HUES64 (cell line): ENCODE results near the gene CHST12.
"Not testable (repeated sequence)": the region's sequence is repeated elsewhere in the genome, so short reads cannot be mapped to it uniquely, and the experiment has no call there.

ENCODE experiments used
- H3K27ac ChIP-seq: 2 replicates; pipeline ENCODE4 v1.7.0; 2013; ENCODE audit warnings: low read depth, low read length, inconsistent platforms
- H3K27me3 ChIP-seq: 2 replicates; pipeline ENCODE4 v1.6.1; 2013; ENCODE audit warnings: mild to moderate bottlenecking, low read length; ENCODE audit not compliant: insufficient read depth
- H3K36me3 ChIP-seq: 2 replicates; pipeline ENCODE4 v1.6.1; 2013; ENCODE audit warnings: mild to moderate bottlenecking, low read length; ENCODE audit not compliant: insufficient read depth
- H3K4me1 ChIP-seq: 2 replicates; pipeline ENCODE4 v1.6.1; 2013; ENCODE audit warnings: mild to moderate bottlenecking, low read length, moderate library complexity; ENCODE audit not compliant: insufficient read depth
- H3K4me3 ChIP-seq: 2 replicates; pipeline ENCODE4 v1.5.1; 2013; ENCODE audit warnings: mild to moderate bottlenecking, low read length, moderate library complexity
- H3K9ac ChIP-seq: 2 replicates; pipeline ENCODE4 v1.6.1; 2013; ENCODE audit warnings: mild to moderate bottlenecking, low read depth, low read length
- H3K9me3 ChIP-seq: 2 replicates; pipeline ENCODE4 v1.6.1; 2013; ENCODE audit warnings: low read depth, low read length; ENCODE audit not compliant: insufficient read depth
- WGBS: fragments of 150-250, 120-280 bp; methylation state at CpG from one replicate; pipeline ENCODE4 v1.1.7; 2013; ENCODE audit warnings: missing lambda C conversion rate; 5-methylcytosine and 5-hydroxymethylcytosine counted together

Gene CHST12

DNA sequence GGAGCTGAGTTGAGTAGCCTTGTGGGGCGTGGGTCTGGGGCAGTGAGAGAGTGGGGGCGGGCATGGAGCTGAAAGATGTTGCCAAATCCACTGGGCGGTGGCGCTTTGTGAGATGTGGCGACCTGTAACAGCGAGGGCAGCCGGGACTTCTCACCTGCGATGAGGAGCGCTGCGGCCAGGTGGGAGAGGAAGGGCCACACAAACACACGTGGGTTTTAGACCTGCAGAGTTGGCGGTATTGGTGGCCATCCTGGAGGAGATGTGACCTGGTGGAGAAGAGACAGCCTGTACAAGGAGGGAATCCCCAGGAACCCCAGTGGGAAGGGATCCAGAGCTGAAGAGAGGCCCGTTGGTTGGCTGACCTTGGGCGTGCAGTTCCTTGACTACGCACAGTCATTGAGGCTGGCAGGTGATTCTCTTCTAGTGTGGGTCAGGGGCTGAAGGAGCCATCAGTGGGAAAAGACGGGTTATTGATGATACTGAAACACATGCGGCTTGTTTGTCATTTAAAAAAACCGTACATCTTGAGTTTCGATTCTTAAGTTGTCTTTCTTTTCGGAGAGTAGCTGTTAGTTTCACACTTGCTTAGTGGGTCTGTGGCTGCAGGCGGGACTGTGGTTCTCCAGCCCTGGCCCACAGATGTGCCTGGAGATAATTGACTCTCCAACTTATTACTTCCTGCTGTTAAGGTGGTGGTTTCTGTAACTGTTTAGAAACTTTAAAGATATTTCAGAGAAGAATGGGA lies 2.4 kb downstream of the CHST12 start:
- Histone ChIP-seq H3K4me1 (no peaks in the 10 kb centered on the region), H3K36me3 (no peaks in the 10 kb centered on the region), H3K27ac (no peak overlapping the region), H3K9me3 (no peaks in the 10 kb centered on the region), H3K27me3 (no peaks in the 10 kb centered on the region), H3K9ac (no peak overlapping the region), H3K4me3 (no peak overlapping the region)
- WGBS, result 92% methylated on average over 21 of the region's 21 CpGs

DNA sequence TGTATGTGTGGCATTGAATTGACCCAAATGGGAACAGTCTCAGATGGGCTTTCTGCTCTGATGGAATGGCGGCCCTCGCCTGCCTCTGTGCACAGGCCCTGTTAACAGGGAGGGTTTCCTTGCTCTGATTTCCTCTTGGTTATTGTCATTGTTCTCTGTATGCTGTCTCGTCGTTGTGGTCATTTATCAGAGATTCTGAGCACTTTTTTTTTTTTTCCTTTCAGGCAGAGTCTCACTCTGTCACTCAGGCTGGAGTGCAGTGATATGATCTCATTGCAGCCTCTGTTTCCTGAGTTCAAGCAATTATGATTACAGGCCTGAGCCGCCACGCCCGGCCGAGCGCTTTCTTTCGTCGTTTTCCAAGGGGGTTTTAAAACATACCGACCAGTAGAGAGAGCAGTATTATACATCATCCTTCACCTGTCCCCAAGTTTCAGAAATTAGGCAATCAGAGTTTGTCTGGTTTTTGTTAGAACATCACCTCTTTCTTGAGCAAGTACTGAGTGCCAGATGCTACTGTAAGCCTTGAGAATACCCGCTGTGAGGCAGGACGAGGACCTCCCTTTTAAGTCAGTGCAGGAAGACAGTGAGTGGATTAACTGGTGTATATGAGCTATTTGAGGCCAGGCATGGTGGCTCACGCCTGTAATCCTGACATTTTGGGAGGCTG lies 6.5 kb downstream of the CHST12 start:
- peaks cover 2% of the 10 kb centered on the region; the same call in 1 of the 2 replicates for H3K4me1 ChIP-seq

DNA sequence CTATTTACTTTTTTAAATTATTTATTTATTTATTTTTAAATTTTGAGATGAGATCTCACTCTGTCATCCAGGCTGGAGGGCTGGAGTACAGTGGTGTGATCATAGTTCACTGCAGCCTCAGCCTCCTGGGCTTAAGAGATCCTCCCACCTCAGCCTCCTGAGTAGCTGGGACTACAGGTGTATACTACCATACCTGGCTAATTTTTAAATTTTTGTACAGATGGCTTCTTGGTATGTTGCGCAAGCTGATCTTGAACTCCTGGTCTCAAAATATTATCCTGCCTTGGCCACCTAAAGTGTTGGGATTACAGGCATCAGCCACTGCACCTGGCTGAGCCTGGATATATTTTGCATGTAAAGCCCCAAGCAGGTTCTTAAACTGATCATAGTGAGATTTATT lies 7.6 kb downstream of the CHST12 start:
- no peak overlapping the region for H3K9ac ChIP-seq
- H3K9me3 ChIP-seq, result no peaks in the 10 kb centered on the region
- H3K36me3 ChIP-seq, result no peaks in the 10 kb centered on the region
- H3K27ac ChIP-seq, result no peak overlapping the region
- peaks cover 4% of the 10 kb centered on the region; the same call in 1 of the 2 replicates for H3K4me1 ChIP-seq
- H3K27me3 ChIP-seq, result no peaks in the 10 kb centered on the region
- H3K4me3 ChIP-seq, result no peak overlapping the region
- 95% methylated on average over 1 of the region's 1 CpG for WGBS

More for the DNA sequence above, 6.5 kb downstream of the CHST12 start:
- Histone ChIP-seq H3K36me3 (no peaks in the 10 kb centered on the region), H3K27me3 (no peaks in the 10 kb centered on the region), H3K27ac (no peak overlapping the region), H3K9ac (0 out of 2 replicates have a peak overlapping the region, but pooled peaks have one; percentile 4), H3K4me3 (no peak overlapping the region), H3K9me3 (no peaks in the 10 kb centered on the region)
- 92% methylated on average over 15 of the region's 15 CpGs for WGBS

DNA sequence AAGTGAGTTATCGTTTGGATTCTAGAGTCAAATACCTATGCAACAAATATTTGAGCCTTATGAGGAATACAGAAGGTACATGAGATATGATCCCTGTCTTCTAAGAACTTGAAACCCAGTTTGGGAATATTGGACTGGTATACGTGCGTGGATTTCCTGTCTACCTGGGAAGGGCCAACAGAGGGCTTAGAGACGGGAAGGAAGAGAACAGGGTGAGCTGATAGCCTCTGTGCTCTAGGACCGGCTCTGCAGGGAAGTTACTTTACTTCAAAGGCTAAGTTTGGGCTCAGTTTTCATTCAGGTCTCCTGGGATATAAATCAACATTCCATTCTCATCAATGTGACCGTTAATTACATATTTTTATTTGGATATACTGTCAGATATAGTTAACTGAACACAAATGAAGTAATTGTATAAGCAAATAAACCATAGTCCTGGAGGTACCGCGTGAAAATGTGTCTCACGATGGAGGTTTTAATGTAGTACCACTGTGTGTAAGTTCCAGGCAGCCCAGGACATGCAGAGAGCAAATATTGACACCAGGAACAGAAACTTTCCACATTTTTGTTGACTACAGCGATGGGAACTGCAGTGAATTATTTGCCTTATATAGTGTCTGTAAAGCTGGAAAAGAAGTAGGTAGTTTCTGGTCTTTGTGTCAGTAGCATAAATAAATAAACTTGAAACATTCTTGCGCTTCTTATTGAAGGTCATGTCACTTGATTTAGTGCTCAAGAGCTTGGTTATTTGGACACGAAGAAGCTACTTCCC lies 8.6 kb downstream of the CHST12 start:
- Histone ChIP-seq H3K9ac (no peak overlapping the region), H3K36me3 (no peaks in the 10 kb centered on the region), H3K27ac (no peak overlapping the region), H3K4me3 (no peak overlapping the region), H3K27me3 (no peaks in the 10 kb centered on the region), H3K4me1 (peaks cover 8% of the 10 kb centered on the region; the same call in 1 of the 2 replicates), H3K9me3 (no peaks in the 10 kb centered on the region)
- 90% methylated on average over 11 of the region's 12 CpGs for WGBS

DNA sequence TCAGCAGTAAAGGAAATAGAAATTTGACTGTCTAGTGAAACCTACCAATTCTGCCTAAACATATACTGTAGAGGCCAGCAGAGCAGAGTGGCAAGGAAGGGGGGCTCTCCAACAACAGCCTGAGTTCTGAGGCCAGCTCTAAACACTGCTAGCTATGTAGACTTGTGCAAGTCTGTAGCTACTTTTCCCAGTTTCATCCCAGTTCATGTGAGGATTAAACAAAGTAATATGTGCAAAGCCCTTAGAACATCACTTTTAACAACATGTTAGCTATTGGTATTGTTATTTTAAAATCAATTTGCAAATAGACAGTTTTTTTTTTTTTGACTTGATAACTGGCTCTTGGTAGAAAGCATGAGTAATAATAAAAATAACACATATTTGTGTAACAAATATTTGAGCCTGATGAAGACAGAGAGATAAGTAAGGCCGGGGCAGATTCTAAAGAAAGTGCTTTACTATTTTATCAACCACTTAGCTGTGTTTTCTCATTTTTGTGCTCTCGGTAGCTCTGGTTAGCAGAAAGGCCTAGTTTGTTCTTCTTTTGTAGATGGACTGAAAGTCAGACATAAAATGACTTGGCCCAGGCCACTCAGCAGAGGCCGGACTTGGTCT lies 9.3 kb downstream of the CHST12 start:
- Histone ChIP-seq H3K4me3 (no peak overlapping the region), H3K4me1 (peaks cover 8% of the 10 kb centered on the region; the same call in 1 of the 2 replicates), H3K36me3 (no peaks in the 10 kb centered on the region), H3K9me3 (no peaks in the 10 kb centered on the region), H3K27me3 (no peaks in the 10 kb centered on the region), H3K9ac (no peak overlapping the region), H3K27ac (no peak overlapping the region)
- WGBS, result 91% methylated on average over 3 of the region's 3 CpGs

DNA sequence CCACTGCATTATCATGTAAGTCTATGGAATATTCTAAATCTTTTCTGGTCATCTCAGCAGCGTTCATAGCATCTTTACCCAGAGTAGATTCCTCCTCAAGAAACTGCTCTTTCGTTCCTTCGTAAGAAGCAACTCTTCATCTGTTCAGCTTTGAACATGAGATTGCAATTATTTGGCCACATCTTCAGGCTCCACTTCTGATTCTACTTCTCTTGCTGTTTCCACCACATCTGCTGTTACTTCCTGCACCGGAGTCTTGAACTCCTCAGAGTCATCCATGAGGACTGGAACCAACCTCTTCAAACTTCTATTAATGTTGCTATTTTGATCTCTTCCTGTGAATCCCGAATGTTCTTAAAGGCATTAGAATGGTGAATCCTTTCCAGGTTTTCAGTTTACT lies 12.7 kb downstream of the CHST12 start:
- Histone ChIP-seq H3K9ac (no peak overlapping the region), H3K4me3 (no peak overlapping the region), H3K4me1 (peaks cover 8% of the 10 kb centered on the region; the same call in 1 of the 2 replicates), H3K27ac (peak overlapping the region; percentile 71; the same call in 1 of the 2 replicates), H3K9me3 (no peaks in the 10 kb centered on the region), H3K27me3 (no peaks in the 10 kb centered on the region), H3K36me3 (no peaks in the 10 kb centered on the region)
- 95% methylated on average over 5 of the region's 5 CpGs for WGBS

DNA sequence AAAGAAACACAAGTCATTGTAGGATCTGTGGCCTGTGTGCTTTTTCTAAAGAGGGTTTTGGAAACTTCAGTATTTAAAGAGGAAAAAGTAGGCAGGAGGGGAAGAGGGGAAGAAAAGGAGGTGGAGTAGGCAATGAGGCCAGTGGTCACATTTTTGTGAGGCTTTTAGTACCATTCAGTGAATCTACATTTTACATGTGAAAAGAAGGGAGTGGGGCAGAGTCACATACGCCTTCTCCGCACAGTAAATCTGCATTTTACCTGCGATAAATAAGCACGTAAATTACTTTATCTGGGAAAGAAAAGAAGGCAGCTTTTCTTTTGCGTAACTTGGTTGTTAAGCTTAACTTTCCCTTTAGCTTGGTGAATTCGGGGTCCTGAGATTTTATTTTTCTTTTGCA lies 13.2 kb downstream of the CHST12 start:
- peaks cover 8% of the 10 kb centered on the region; the same call in 1 of the 2 replicates for H3K4me1 ChIP-seq
- no peak overlapping the region for H3K9ac ChIP-seq
- H3K27ac ChIP-seq, result peak overlapping the region; percentile 71; the same call in 1 of the 2 replicates
- no peaks in the 10 kb centered on the region for H3K9me3 ChIP-seq
- 87% methylated on average over 6 of the region's 6 CpGs for WGBS
- no peaks in the 10 kb centered on the region for H3K27me3 ChIP-seq
- H3K4me3 ChIP-seq, result no peak overlapping the region
- H3K36me3 ChIP-seq, result no peaks in the 10 kb centered on the region

DNA sequence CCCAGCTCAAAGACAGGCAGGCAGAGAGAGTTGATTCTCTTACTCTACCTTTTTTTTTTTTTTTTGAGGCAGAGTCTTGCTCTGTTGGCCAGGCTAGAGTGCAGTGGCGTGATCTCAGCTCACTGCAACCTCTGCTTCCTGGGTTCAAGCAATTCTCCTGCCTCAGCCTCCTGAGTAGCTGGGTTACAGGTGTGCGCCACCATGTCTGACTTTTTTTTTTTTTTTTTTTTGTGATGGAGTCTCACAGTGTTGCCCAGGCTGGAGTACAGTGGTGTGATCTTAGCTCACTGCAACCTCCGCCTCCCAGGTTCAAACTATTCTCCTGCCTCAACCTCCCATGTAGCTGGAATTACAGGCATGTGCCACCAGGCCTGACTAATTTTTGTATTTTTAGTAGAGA lies 13.8 kb downstream of the CHST12 start:
- H3K4me3 ChIP-seq, H3K4me1 ChIP-seq, H3K9ac ChIP-seq, H3K9me3 ChIP-seq, H3K27me3 ChIP-seq, H3K36me3 ChIP-seq: not testable (repeated sequence)
- H3K27ac ChIP-seq, result peak overlapping the region; percentile 71; the same call in 1 of the 2 replicates
- 92% methylated on average over 2 of the region's 3 CpGs for WGBS

DNA sequence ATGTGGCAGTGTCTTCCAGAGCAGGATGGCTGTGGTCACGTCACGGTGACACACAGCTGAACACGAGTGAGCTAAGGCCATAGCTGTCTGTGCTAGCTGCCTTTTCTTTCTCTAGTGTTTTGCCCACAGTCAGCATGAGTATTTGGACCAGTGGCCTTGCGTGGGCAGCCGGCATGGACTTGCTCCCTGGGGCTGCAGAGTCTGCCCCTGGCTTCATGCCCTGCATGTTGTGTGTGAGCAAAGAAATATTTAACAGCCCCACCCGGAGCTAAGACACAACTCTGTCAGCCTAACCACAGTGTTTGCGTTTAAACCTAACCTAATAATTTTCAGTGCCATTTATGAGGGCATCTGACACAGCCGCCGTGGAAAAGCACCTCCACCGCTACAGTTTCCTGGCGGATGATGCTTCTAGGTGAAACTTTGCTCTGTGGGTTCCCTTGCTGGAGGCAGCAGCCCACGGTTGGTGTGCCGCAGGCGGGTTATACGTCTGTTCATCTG lies 14.6 kb downstream of the CHST12 start:
- no peak overlapping the region for H3K4me3 ChIP-seq
- H3K9ac ChIP-seq, result no peak overlapping the region
- H3K36me3 ChIP-seq, result no peaks in the 10 kb centered on the region
- H3K27ac ChIP-seq, result no peak overlapping the region
- peaks cover 6% of the 10 kb centered on the region; the same call in 1 of the 2 replicates for H3K4me1 ChIP-seq
- no peaks in the 10 kb centered on the region for H3K9me3 ChIP-seq
- H3K27me3 ChIP-seq, result no peaks in the 10 kb centered on the region
- WGBS, result 95% methylated on average over 15 of the region's 15 CpGs

DNA sequence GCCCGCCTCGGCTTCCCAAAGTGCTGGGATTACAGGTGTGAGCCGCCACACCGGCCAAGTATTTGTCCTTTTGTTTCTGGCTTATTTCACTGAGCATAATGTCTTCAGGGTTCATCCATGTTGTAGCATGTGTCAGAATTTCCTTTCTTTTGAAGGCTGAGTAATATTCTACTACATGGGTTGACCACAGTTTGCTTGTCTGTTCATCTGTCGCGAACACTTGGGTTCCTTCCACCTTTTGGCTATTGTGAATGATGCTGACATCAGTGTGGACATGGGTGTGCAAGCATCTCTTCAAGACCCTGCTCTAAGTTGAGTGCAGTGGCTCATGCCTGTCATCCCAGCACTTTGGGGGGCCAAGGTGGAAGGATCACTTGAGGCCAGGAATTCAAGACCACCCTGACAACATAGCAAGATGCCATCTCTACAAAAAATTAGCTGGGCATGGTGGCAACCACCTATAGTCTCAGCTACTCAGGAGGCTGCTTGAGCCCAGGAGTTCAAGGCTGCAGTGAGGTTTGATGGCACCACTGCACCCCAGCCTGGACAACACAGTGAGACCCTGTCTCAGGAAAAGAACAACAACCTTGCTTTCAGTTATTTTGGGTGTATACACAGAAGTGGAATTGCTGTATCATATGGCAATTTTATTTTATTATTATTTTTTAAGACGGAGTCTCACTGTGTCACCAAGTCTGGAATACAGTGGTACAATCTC lies 17.0 kb downstream of the CHST12 start:
- Histone ChIP-seq H3K9ac (no peak overlapping the region), H3K4me3 (no peak overlapping the region), H3K27me3 (no peaks in the 10 kb centered on the region), H3K4me1 (peaks cover 9% of the 10 kb centered on the region), H3K36me3 (no peaks in the 10 kb centered on the region), H3K27ac (no peak overlapping the region), H3K9me3 (no peaks in the 10 kb centered on the region)
- 98% methylated on average over 7 of the region's 7 CpGs for WGBS
